Activated CD8-positive, alpha-beta memory T cell treated with anti-CD3 and anti-CD28 coated beads, Interleukin-2, amount 50 U/mL, for 1 hour (primary cell): ENCODE measurements around the gene KCTD16.

Source experiments
- DNase-seq: peaks from one replicate; pipeline ENCODE4 v3.0.0-alpha.2; 2020; ENCODE audit errors: extremely low read depth

The KCTD16 gene

GRCh38 chr5:144460600-144460999 is 289.9 kb downstream of the KCTD16 start:
- no peak for DNase-seq

- DNase-seq = no peak
These were observed 291.9 kb downstream of the KCTD16 start for GRCh38 chr5:144462577-144462976.

GRCh38 chr5:144463481-144464223 is 293.0 kb downstream of the KCTD16 start:
- DNase-seq = no peak

- DNase-seq = no peak
These were observed 293.6 kb downstream of the KCTD16 start for GRCh38 chr5:144464306-144464705.

GRCh38 chr5:144465441-144465840 is 294.8 kb downstream of the KCTD16 start:
- no peak for DNase-seq

- no peak for DNase-seq
These were observed 297.1 kb downstream of the KCTD16 start for GRCh38 chr5:144467792-144468191.

- DNase-seq = no peak
These were observed 297.9 kb downstream of the KCTD16 start for GRCh38 chr5:144468571-144468970.

GRCh38 chr5:144469106-144469505 is 298.4 kb downstream of the KCTD16 start:
- DNase-seq = no peak

GRCh38 chr5:144472221-144472620 is 301.5 kb downstream of the KCTD16 start:
- no peak for DNase-seq

- DNase-seq = no peak
These were observed 303.0 kb downstream of the KCTD16 start for GRCh38 chr5:144473650-144474049.

- DNase-seq = no peak
These were observed 307.9 kb downstream of the KCTD16 start for GRCh38 chr5:144478565-144478964.

- DNase-seq = no peak
These were observed 311.2 kb downstream of the KCTD16 start for GRCh38 chr5:144481861-144482260.

GRCh38 chr5:144484124-144484897 is 313.6 kb downstream of the KCTD16 start:
- DNase-seq = no peak

GRCh38 chr5:144485540-144485939 is 314.9 kb downstream of the KCTD16 start:
- no peak for DNase-seq

- no peak for DNase-seq
These were observed 316.5 kb downstream of the KCTD16 start for GRCh38 chr5:144487207-144487606.

- DNase-seq = no peak
These were observed 317.1 kb downstream of the KCTD16 start for GRCh38 chr5:144487761-144488160.

- DNase-seq = no peak
These were observed 332.4 kb downstream of the KCTD16 start for GRCh38 chr5:144503123-144503522.

- DNase-seq = no peak
These were observed 334.4 kb downstream of the KCTD16 start for GRCh38 chr5:144504929-144505577.

GRCh38 chr5:144510845-144511579 is 340.3 kb downstream of the KCTD16 start:
- no peak for DNase-seq

- no peak for DNase-seq
These were observed 341.0 kb downstream of the KCTD16 start for GRCh38 chr5:144511580-144512072.

- DNase-seq = no peak
These were observed 352.0 kb downstream of the KCTD16 start for GRCh38 chr5:144522698-144523097.

- no peak for DNase-seq
These were observed 354.3 kb downstream of the KCTD16 start for GRCh38 chr5:144525000-144525399.
